Effector memory CD4-positive, alpha-beta T cell (primary cell): ENCODE data around the gene PRR18.
"Not testable (repeated sequence)": the region's sequence is repeated elsewhere in the genome, so short reads cannot be mapped to it uniquely, and the experiment has no call there.

Experiments
- DNase-seq, 3 donors: peaks; one replicate each; pipeline ENCODE4 v3.0.0-alpha.2; 2020
- H3K27ac ChIP-seq: 2 replicates; pipeline ENCODE4 v1.7.0; 2013; ENCODE audit warnings: mild to moderate bottlenecking, low read length, moderate library complexity; ENCODE audit not compliant: insufficient read depth, poor library complexity, severe bottlenecking
- H3K27me3 ChIP-seq: replicated peaks from 2 replicates; pipeline ENCODE4 v1.7.0; 2013; ENCODE audit warnings: mild to moderate bottlenecking, low read length; ENCODE audit not compliant: insufficient read depth, control insufficient read depth, poor library complexity, severe bottlenecking
- H3K36me3 ChIP-seq: 2 replicates; pipeline ENCODE4 v1.7.0; 2013; ENCODE audit warnings: mild to moderate bottlenecking, low read length, moderate library complexity; ENCODE audit not compliant: control insufficient read depth, insufficient read depth
- H3K4me1 ChIP-seq: 2 replicates; pipeline ENCODE4 v1.7.0; 2013; ENCODE audit warnings: low read length, mild to moderate bottlenecking; ENCODE audit not compliant: control insufficient read depth, insufficient read depth, poor library complexity, severe bottlenecking
- H3K4me3 ChIP-seq: 2 replicates; pipeline ENCODE4 v1.7.0; 2013; ENCODE audit warnings: low read length, low read depth, mild to moderate bottlenecking; ENCODE audit not compliant: insufficient read depth, poor library complexity, severe bottlenecking
- H3K9me3 ChIP-seq: 2 replicates; pipeline ENCODE4 v1.7.0; 2013; ENCODE audit warnings: mild to moderate bottlenecking, low read length, moderate library complexity; ENCODE audit not compliant: control insufficient read depth

PRR18 gene

DNA sequence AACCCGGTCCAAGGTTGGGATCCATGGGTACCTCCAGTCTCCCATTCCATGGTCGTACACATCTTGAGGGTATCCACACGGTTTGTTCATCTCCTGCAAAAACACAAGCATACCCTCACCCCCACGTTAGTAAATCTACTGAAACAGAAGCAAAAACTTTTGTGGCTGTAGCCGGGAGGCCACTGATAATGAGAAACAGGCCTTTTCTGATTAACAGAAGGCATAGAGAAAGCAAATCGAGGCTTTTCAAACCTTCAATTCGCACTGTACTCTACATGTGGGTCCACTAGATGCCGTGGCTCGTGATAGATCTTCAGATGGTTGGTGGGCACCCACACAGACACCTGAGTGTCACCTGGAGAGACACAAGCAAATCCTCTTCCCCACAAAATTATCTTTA, 37.5 kb upstream of the PRR18 start:
- not testable (repeated sequence) for DNase-seq, H3K27ac ChIP-seq, H3K9me3 ChIP-seq

DNA sequence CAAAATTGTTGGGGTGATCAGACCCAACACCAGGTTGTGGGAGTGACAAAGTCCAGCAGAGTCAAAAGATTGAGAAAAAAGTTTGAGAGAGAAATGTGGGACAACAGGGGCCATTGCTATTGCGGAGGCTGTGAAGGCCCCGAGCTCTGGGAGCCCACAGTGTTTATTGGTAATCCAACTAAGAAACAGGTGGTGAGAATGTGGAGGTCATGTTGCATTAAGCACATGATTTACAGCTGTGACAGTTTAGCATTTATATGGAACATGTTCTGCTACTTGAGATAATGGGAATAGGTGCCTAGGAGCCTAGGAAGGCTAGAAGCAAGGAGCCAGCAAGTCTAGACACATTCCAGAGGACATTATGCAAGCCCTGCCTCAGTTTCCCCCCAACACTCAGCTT, 36.7 kb upstream of the PRR18 start:
- H3K36me3 ChIP-seq, H3K9me3 ChIP-seq, H3K27me3 ChIP-seq, DNase-seq, H3K4me3 ChIP-seq, H3K4me1 ChIP-seq, H3K27ac ChIP-seq: not testable (repeated sequence)

More for the DNA sequence above, 37.5 kb upstream of the PRR18 start:
- not testable (repeated sequence) for H3K4me1 ChIP-seq, H3K4me3 ChIP-seq, H3K36me3 ChIP-seq, H3K27me3 ChIP-seq

DNA sequence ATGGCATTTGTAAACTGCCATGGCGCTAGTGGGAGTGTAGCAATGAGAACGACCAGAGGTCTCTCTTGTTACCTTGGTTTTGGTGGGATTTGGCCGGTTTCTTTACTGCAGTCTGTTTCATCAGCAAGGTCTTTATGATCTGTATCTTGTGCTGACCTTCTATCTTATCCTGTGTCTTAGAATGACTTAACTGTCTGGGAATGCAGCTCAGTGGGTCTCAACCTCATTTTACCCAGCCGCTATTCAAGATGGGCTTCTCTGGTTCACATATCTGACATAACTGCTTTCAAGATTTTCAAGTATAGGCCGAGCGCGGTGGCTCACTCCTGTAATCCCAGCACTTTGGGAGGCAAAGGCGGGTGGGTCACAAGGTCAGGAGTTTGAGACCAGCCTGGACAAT, 36.0 kb upstream of the PRR18 start:
- Histone ChIP-seq H3K27me3 (no peaks in the 10 kb centered on the region), H3K36me3 (no peaks in the 10 kb centered on the region), H3K27ac (no peak overlapping the region), H3K9me3 (no peaks in the 10 kb centered on the region), H3K4me1 (peaks cover 4% of the 10 kb centered on the region), H3K4me3 (no peak overlapping the region)
- DNase-seq = no peak

DNA sequence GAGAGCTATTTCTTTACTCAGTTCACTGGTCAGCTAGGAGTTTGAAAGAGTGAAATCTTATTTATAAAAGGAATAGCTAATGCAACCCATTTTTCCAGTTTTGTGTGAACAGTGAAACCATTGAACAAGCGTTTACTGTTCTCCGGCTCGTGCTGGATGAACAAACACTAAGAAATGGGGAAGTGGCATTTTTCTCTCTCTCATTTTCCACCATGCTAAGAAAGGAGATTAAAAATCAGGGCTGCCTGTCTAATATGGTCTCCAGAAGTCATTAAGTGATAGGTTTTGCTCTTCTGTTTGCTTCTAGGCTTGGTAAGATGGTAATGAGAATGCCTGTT, 34.9 kb upstream of the PRR18 start:
- Histone ChIP-seq H3K9me3 (no peaks in the 10 kb centered on the region), H3K4me1 (peaks cover 4% of the 10 kb centered on the region), H3K36me3 (no peaks in the 10 kb centered on the region), H3K4me3 (peak overlapping the region; percentile 89), H3K27me3 (no peaks in the 10 kb centered on the region), H3K27ac (peak overlapping the region; percentile 64)
- DNase-seq = no peak

DNA sequence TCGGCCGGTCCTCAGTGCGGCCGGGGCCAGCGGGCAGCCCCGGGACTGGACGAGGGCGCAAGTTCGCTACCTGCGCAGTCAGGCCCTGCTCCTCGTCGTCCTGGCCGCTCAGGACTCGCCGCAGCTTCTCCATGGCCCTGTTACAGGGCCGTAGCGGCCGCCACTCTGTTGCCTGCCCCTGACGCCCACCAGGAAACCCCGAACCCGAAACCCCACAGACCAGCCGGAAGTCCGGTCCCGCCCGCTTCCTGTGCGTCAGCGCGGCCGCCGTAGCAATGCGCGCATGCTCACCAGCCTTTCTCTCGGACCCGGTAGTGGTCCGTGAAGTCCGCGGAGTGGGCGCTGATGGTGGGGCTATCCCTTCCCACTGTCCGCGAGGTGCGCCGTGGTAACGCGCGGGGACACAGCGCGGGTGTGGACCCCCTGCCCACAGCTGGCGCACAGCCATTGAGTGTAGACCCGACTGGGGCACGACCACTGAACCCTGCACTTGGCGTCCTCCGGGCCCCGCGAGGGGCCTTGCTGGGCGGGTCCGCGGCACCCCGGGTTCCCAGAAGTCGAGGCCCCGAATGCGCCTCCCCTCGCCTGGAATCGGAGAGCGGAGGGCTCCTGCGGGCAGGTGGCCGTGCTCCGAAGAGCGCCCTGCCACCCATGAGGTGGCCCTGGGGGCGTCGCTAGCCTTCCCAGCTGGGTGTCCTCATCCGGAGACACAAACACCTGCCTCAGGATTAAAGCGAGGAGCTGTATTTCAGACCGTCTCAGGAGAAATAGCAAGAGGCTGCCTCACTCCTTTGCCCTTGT, 34.4 kb upstream of the PRR18 start, which contains the start of gene SFT2D1:
TSS of gene SFT2D1 (minus strand) at position 197 of the 801 bp plus-strand sequence. CDS start at position 133, 64 bp downstream.
- no peaks in the 10 kb centered on the region for H3K27me3 ChIP-seq
- peaks cover 4% of the 10 kb centered on the region for H3K4me1 ChIP-seq
- no peaks in the 10 kb centered on the region for H3K36me3 ChIP-seq
- peak within 1 kb of the TSS; percentile 64 for H3K27ac ChIP-seq
- H3K4me3 ChIP-seq = peak within 1 kb of the TSS; percentile 89
- H3K9me3 ChIP-seq = no peaks in the 10 kb centered on the region
- peak; percentile 40 to 64 (median 55) for DNase-seq

DNA sequence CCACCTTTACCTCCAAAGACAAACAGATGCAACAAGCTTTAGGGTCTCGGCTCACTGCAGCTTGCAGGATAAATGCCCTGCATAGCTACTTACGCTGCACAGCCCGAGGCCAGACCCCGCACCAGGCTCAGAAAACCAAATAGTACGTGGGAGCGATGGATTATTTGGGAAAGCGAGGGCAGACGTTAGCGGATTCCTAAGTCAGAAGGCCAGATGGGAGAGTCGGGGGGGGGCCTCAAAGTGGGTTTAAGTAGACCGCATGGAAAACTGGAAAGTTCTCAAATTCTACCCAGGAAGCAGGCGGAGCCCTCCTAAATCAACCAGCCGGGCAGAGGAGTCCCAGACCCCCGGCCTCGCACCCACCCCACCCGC, 33.8 kb upstream of the PRR18 start:
- H3K4me3 ChIP-seq = peak overlapping the region; percentile 89
- H3K4me1 ChIP-seq = peaks cover 4% of the 10 kb centered on the region
- no peak for DNase-seq

DNA sequence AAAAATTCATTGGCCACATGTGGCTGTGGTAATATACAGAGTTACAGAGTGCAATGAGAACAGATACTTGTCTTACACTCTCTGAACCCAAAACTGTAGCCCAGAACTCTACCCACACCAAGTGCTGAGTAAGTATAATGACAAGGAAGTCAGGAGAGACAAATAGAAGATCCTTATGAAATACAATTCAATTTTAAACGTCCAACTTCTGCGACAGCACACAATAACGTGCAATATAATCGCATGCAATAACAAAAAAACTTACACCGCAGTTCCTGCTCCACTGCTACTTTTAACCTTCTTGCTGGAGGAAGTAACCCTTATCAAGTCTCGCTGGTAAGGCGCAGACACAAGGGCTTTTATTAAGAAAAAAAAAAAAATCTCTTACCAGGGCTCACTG, 33.3 kb upstream of the PRR18 start:
- Histone ChIP-seq H3K4me3 (peak overlapping the region; percentile 89), H3K36me3 (peaks cover 7% of the 10 kb centered on the region), H3K4me1 (peaks cover 4% of the 10 kb centered on the region), H3K9me3 (no peaks in the 10 kb centered on the region), H3K27me3 (no peaks in the 10 kb centered on the region), H3K27ac (no peak overlapping the region)
- no peak for DNase-seq

More for the DNA sequence above, 33.8 kb upstream of the PRR18 start:
- Histone ChIP-seq H3K9me3 (no peaks in the 10 kb centered on the region), H3K27ac (peak overlapping the region; percentile 64), H3K27me3 (no peaks in the 10 kb centered on the region), H3K36me3 (peaks cover 3% of the 10 kb centered on the region)

DNA sequence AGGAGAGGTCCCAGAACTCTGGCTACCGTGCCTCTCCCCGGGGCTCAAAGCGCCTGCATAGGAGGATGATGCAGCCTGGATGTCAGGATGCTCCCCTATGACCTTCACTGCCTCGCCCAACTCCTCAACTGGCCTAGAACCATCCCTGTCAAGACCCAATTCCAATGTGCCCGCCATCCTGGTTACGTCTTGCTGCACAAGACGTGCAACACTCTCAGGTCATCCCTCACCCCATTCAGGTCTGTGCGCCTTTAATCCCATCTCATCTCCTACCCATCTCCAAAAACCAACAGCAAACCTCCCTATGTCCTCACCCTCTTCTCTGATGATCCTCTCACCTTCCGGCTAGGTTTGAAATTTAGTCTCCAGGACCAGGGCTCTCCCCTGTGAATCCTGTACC, 30.7 kb upstream of the PRR18 start:
- Histone ChIP-seq H3K36me3 (peaks cover 7% of the 10 kb centered on the region), H3K27ac (no peak overlapping the region), H3K9me3 (no peaks in the 10 kb centered on the region), H3K4me3 (no peak overlapping the region), H3K27me3 (no peaks in the 10 kb centered on the region), H3K4me1 (peaks cover 13% of the 10 kb centered on the region)
- no peak for DNase-seq

DNA sequence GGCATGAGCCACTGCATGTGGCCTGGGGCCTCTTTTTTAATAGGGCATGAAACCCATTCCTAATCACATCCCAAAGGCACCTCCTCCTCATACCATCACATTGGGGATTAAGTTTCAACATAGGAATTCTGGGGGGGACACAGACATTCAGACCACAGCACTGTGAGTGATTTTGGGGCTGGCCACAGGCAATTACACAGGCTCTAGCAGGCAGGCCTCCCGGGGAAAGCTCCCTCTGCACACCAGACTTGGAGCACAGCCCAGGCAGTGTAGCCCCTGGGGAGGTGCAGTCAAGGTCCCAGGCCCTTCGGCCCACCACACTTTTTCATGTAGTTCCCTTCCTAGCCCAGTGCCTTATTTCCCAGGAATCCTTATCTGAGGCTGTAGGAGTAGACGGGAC, 28.7 kb upstream of the PRR18 start:
- no peak for DNase-seq
- H3K4me1 ChIP-seq = peaks cover 25% of the 10 kb centered on the region
- no peaks in the 10 kb centered on the region for H3K27me3 ChIP-seq
- H3K27ac ChIP-seq = no peak overlapping the region
- H3K9me3 ChIP-seq = no peaks in the 10 kb centered on the region
- H3K36me3 ChIP-seq = peaks cover 7% of the 10 kb centered on the region
- no peak overlapping the region for H3K4me3 ChIP-seq

DNA sequence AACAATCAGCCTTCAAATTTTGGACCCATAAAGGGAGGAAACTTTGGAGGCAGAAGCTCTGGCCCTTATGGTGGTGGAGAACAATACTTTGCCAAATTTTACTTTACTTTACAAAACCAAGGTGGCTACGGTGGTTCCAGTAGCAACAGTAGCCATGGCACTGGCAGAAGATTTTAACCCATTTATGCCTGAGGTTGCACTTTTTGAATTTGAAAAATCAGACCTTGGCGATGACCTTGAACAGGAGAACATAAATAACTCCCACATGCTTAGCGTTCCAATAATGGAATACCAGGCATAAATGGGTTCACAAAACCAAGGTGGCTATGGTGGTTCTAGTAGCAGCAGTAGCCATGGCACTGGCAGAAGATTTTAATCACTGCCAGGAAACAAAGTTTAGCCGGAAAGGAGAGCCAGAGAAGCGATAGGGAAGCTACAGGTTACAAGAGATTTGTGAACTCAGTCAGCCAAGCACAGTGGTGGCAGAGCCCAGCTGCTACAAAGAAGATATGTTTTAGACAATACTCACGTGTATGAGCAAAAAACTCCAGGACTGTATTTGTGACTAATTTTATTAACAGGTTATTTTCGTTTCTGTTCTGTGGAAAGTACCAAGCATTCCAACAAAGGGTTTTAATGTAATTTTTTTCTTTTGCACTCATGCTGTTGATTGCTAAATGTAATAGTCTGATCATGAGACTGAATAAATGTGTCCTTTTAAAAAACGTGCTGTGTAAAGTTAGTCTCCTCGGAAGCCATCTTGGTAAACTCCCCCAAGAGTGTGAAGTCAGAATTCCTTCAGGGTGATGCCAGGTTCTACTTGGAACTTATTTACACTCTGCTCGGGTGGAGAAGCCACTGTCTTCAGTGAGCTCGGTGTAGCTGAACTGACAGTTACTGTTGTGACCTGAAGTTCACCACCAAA, 27.4 kb upstream of the PRR18 start:
- Histone ChIP-seq H3K27ac (no peak overlapping the region), H3K27me3 (no peaks in the 10 kb centered on the region), H3K9me3 (no peaks in the 10 kb centered on the region), H3K4me3 (no peak overlapping the region), H3K36me3 (peaks cover 7% of the 10 kb centered on the region), H3K4me1 (peaks cover 25% of the 10 kb centered on the region)
- DNase-seq = no peak
